GM10847 (cell line): ENCODE measurements around the gene ACAP3.

ENCODE experiments used
- POLR2A ChIP-seq: IDR thresholded peaks from 2 replicates; pipeline ENCODE4 v1.6.1; 2011; ENCODE audit not compliant: insufficient read length; ENCODE audit errors: extremely low read depth

Gene ACAP3

DNA sequence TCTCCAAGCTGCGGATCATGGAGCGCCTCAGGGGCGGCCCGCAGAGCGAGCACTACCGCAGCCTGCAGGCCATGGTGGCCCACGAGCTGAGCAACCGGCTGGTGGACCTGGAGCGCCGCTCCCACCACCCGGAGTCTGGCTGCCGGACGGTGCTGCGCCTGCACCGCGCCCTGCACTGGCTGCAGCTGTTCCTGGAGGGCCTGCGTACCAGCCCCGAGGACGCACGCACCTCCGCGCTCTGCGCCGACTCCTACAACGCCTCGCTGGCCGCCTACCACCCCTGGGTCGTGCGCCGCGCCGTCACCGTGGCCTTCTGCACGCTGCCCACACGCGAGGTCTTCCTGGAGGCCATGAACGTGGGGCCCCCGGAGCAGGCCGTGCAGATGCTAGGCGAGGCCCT lies 19.6 kb upstream of the ACAP3 start:
- TF ChIP-seq POLR2A: no peak

DNA sequence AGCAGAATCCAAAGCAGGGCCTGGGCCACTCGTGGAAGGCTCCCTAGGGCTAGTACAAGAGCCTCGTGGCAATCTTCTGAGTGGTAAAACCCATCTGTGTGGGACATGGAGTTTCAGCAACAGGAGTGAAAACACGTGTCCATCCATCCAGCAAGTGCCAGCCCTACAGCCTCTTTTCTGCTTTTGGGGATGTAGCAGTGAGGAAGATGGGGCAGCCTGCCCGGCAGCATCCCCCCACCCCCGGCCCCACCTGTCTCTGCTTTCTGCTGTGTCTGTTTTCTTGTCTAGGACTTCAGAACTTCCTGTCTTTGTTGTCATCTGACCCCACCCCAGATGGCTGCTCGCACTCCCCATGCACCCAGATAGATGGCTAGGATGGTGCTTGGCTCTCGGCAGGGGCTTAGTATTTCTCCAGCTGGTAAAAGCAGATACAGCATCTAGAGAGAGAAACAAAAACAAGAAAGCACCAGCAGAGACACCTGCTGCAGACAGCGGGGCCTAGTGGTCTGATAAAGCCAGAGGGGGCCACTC lies 18.4 kb upstream of the ACAP3 start:
- TF ChIP-seq POLR2A: no peak

DNA sequence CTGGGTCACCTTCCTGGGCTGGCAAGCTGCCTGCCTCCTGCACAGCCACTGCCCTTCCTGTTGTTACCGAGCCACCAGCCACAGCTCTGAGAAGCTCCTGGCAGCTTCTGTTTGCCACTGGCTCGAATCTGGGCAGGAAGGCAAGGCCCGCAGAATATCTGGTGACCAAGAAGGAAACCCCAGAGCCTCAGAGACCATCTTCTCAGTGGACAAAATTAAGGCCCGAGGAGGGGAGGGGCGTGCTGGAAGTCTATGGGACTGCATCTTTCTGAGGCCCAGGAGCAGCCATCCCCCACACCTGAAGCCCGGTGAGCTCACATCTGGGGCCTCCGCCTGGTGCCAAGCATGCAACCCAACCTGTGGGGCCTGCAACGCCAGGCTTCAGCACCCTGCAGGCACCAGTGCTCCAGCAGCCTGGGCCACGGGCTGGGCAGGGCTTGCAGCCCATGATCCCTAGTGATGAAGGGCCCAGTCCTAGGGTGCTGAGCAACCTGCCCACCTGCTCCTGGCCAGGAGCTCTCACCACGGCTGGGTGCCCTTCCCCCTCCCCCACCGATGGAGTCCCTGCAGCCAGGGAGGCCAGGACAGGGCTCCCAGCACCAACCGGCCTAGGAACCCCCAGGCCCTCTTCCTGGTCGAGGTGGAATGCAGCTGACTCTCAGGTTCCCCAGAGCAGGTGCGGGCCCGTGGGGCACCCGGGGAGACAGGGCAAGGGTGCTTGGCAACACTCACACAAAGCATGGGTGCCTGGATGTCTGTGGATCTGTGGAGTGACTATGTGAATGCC lies 17.8 kb upstream of the ACAP3 start:
- no peak for TF ChIP-seq POLR2A

DNA sequence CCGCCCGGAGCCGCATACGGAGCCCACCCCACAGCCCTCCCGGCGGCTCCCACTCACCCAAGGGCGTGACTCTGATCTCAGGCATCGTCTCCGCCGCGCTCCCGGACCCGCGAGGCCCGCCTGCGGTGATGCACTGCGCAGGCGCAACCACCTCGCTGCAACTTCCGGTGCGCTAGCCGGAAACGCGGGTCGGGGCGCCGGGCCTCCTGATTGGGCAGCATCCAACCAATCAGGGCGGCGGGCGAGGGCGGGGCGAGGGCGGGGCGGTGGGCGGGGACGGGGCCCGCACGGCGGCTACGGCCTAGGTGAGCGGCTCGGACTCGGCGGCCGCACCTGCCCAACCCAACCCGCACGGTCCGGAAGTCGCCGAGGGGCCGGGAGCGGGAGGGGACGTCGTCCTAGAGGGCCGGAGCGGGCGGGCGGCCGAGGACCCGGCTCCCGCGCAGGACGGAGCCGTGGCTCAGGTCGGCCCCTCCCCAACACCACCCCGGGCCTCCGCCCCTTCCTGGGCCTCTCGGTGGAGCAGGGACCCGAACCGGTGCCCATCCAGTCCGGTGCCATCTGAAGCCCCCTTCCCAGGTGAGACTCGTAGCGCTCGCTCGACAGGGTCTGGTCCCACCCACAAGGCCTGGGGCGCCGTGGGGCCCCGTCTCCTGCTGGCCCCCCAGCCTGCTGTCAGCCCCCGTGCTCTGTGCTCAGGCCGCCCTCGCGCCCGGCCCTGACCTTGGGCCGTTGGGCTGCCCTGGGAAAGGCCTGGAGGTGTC lies 17.0 kb upstream of the ACAP3 start, which contains the start of the genes CPTP and INTS11:
CPTP (plus strand) TSS at position 279 of the 764 bp plus-strand sequence. CDS start 2,109 bp downstream, outside the sequence.
INTS11 (minus strand) TSS at position 137 of the 764 bp plus-strand sequence; CDS start at position 85, 52 bp downstream.
- TF ChIP-seq POLR2A: peak; percentile 86

DNA sequence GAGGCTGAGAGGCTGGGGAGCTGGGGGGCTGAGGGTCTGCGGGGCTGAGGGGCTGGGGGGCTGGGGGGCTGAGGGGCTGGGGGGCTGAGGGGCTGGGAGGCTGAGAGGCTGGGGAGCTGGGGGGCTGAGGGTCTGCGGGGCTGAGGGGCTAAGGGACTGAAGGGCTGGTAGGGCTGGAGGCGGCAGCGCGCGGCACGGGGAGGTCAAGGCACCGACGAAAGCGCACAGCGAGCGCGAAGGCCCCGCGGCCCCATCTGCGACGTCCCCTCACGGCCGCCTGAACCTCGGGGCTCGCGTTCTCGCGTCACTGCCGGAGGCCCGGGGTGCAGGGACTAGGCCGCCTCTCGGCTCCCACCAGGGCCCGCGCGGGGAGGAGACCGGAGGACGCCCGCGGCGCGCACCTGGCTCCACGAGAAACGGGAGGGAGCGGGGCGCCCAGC lies 16.4 kb upstream of the ACAP3 start:
- no peak for TF ChIP-seq POLR2A

DNA sequence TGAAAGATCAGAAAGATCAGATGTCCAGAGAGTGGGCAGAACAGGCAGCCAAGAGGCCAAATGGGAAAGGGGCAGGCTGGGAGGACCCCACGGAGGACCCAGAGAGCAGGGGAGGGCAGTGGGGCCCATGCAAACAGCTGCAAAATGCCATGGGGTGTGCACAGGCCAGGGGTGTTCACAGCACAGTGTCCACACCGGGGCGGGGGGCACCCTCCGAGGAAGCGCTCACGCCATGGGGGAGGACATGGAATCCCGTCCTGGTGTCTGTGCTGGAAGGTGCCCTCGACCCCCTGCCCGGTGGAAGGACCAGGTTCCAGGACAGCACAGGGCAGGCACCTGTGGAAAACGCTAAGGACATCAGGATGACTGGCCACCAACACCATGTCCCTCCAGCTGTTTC lies 15.2 kb upstream of the ACAP3 start:
- TF ChIP-seq POLR2A: no peak

DNA sequence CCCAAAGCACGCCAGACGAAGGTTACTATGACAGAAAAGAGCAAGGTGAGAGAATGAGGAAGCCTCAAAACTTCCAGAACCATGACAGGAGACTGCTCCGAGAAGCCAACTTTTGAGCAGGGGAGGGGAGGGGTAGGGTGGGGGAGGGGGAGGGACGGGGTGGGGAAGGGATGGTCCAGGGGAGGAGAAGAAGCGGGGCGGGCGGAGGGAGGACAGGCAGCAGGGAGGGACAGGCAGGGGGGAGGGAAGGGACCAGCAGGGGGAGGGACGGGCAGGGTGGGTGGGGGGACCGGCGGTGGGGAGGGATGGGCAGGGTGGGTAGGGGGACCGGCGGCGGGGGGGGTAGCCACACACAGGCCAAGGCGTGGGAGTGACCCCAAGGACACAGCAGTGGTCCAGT lies 14.7 kb upstream of the ACAP3 start:
- no peak for TF ChIP-seq POLR2A

DNA sequence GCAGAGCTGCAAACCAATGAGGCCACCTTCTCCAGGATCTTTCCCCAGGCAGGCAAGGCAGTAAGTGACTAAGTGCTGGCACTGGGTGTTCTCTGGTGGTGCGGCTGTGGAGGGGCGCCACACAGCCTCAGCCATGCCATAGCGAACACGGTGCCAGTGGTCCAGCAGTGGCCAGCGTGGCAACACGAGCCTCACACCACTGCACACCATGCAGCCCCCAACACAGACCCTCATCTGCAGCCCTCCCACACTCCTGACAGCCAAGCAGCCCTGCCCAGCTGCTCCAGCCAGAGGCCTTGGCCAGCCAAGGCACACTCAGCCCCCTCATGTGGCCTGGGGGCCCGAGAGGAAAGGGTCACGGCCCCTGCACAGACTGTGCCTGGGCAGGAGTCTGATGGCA lies 13.7 kb upstream of the ACAP3 start:
- TF ChIP-seq POLR2A: no peak

DNA sequence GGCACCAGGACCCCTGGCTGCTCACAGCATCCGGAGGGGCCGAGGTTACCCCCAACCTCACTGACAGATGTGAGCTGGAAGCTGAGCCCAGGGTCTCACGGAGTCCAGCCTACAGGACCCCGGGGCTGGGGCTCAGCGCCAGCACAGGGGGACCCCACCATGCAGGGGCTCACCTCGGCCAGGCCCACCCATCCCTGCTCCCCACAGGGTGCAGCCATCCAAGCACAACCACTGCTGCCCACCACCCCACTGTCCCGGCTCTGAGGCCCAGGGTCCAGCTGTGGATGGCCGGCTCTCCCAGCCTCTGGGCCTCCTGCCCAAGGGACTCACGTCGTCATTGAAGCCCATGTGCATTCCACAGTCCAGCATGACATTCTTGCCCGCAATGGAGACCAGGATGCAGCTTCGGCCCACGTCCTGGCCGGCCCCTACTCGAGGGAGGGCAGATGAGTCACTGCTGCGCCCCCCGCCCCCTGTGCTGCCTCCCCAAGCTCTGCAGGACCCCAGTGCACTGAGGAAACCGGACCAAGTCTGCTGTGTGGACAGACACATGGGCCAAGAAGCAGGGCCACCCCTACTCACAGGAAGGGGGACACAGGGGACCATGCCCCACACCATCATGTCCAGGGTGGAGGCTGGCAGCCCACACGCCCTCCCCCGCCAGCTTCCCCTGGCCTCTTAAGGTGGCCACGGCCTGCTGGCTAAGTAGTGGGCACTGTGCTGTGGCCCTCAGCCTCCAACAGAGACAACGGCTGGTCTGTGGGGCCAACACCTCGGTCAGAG lies 13.1 kb upstream of the ACAP3 start:
- TF ChIP-seq POLR2A: no peak

DNA sequence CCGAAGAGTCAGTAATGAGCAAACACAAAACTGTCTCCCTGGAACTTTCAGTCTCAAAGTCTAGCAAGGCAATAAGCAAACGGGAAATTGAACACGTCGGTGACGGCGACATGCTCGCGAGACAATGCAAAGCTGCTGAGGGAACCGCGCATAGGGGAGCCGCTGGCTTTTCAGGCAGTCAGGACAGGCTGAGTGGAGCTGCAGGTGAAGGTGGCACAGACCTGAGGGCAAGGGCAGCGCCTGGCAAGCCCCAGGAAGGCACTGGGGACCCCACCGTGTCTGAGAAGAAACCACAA lies 11.9 kb upstream of the ACAP3 start:
- no peak for TF ChIP-seq POLR2A

DNA sequence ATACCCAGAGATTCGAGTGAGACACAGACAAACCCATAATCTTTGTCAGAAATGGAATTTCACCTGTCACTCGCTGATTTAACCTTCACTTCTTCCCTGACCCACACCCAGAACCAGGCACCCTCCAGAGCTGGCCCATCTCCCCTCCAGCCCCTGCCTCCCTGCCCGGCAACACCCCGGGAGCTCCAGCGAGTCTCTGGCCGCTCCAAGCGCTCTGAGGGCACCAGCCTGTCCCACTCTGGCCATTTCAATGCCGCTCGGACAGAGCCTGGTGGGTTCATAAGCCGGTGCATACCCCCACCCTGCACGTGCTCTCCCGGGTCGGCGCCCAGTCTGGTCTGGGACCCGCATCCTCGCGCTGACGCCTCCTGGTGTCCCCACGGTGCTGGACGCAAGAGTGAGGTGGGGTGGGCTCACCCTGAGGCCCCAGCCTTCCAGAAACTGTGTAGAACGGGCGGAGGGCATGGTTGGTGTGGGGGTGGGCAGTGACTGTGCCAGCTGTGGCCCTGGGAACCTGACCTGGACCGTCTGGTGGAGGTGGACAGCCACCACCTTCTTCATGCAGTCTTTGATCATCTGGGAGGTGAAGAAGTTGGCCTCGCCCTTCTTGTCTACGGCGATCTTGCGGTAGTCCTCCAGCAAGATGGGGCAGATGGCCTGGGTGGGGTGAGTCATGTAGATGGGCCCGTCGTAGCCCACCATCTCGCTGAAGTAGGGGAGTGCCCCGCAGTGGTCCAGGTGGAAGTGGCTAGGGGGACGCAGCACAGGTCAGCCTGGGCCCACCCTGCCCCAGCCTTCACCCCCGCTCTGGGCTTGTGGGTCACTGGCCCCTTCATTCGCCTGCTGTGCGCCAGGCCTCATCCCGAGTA lies 11.3 kb upstream of the ACAP3 start:
- TF ChIP-seq POLR2A: no peak

DNA sequence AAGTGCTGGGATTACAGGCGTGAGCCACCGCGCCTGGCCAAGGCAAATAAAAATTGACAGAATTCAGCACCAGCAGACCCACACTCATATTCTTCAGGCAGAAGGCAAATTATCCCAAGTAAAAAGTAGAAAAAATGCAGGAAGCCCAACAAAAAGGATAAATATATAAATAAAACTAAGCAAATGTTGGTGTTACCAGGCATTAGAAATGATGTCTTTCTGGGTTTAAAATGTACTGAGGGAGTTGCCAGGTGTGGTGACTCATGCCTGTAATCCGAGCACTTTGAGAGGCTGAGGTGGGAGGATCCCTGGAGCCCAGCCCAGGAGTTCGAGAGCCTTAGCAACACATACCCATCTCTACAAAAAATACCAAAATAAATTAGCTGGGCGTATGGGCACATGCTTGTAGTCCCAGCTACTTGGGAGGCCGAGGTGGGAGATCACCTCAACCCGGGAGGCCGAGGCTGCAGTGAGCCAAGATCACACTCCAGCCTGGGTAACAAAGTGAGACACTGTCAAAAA lies 10.5 kb upstream of the ACAP3 start:
- no peak for TF ChIP-seq POLR2A

DNA sequence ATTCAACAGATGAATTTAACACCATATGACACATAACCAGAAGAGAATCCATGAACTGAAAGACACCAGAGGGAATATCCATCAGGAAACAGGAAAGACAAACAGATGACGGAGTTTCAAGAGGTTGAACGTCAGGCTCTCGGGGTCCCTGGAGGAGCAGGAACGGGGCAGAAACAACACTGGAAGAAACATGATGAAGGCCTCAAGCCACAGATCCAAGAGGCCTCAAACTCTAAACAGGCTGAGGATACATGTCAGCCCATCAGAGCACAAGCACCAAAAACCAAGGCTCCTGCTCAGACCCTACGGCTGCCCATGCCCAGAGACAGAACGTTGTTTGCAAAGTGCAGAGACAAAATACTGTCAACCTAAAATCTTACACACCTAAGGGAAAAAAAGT lies 9.7 kb upstream of the ACAP3 start:
- no peak for TF ChIP-seq POLR2A

DNA sequence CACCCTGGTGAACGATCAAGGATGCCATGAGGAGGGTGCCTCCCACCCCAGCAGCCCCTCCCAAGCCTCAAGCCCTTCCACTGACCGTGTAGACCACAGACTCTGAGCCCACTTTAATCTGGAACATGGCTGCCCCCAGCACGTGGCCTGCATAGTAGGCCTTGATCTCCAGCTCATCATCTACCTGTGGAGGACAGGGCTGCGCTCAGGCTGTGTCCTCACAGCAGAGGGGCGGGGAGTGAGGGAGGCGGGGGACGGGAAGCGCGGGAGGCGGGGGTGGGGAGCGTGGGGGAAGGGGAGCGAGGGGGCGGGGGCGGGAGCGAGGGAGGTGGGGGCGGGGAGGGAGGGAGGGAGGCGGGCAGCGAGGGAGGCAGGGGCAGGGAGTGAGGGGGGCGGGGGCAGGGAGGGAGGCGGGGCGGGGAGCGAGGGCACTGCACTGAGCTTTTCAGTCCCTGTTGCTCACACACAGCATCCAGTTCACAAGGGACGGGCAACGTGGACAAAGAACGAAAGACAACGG lies 7.8 kb upstream of the ACAP3 start:
- no peak for TF ChIP-seq POLR2A
